D721Med (cell line): ENCODE measurements around the gene LY86.

Experiments used
- DNase-seq: peaks from one replicate; pipeline ENCODE4 v3.0.0; 2011; ENCODE audit warnings: low spot score; ENCODE audit not compliant: insufficient read length
- FAIRE-seq: peaks from 2 replicates; lab custom pipeline; 2011; peaks lifted over from hg19 to GRCh38; lab: Jason Lieb, UNC
- TF ChIP-seq, protein P1 (sequence below): IDR thresholded peaks from 2 replicates; pipeline ENCODE4 v1.5.1; 2012; ENCODE audit warnings: mild to moderate bottlenecking, control low read depth; ENCODE audit not compliant: insufficient read depth; ENCODE audit errors: missing control alignments

The LY86 gene

DNA sequence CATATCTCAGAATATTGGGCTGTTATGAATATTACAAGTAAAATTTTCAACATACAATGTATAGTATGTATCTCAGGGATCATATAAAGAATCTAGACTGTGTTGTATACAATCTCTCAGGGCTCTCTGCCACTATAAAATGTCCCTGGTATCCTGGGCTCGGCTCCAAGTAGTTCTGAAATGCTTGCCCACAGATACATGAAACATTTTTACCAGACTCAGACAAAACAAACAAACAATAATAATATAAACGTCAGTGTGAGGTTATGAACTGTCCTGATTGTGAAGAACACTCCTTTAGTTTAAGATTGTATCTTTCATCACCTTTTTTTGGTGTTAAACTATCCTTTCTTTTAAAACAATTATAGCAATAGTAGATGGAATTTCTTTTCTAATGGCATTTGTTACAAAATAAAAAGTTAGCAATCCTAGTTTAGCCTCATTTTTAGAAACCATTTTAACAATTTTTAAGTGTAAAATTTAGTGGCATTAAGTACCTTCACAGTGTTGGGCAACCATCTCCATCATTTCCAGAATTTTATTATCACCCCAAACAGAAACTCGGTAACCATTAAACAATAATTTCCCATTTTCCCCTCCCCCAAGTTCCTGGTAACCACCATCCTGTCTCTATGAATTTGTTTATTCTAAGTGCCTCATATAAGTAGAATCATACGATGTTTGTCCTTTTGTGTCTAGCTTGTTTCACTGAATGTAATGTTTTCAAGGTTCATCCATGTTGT is 17.4 kb upstream of the LY86 start:
- no peak for FAIRE-seq
- TF ChIP-seq, protein P1, sequence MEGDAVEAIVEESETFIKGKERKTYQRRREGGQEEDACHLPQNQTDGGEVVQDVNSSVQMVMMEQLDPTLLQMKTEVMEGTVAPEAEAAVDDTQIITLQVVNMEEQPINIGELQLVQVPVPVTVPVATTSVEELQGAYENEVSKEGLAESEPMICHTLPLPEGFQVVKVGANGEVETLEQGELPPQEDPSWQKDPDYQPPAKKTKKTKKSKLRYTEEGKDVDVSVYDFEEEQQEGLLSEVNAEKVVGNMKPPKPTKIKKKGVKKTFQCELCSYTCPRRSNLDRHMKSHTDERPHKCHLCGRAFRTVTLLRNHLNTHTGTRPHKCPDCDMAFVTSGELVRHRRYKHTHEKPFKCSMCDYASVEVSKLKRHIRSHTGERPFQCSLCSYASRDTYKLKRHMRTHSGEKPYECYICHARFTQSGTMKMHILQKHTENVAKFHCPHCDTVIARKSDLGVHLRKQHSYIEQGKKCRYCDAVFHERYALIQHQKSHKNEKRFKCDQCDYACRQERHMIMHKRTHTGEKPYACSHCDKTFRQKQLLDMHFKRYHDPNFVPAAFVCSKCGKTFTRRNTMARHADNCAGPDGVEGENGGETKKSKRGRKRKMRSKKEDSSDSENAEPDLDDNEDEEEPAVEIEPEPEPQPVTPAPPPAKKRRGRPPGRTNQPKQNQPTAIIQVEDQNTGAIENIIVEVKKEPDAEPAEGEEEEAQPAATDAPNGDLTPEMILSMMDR: no peak
- no peak for DNase-seq

DNA sequence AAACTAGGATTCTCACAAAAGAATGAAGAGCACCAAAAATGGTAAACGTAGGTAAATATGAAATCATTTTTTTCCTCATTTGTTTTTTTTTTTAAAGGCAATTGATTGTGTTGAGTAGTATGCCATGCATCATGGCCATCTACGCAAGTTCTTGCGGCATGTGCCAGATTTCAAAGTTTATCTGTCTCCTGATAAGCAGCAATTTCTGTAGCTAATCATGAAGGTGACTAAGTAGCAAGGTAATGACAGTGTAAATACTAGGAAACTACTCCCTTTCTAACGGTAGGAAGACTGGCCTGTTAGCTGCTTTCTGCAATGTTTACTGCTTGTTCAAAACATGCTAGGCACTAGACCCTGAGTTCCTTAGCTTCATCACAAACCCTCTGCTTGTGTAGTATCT is 13.4 kb upstream of the LY86 start:
- DNase-seq (no peak), FAIRE-seq (no peak)
- TF ChIP-seq, protein P1: no peak

DNA sequence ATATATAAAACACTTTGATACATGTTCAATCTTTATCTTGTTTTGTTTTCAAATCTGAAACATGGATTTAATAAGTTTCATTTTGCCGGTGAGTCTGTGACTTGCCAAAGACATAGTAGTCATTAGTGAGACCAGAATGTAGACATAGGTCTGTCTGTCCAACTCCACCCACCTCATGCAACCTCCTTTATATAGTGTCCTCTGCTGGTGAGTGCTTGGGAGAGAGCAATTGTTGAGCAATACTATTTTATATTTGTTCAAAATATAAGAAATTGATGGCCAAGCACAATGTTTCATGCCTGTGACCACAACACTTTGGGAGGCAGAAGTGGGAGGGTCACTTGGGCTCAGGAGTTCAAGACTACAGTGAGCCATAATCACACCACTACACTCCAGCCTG is 10.8 kb upstream of the LY86 start:
- DNase-seq (no peak), FAIRE-seq (no peak)
- TF ChIP-seq, protein P1: no peak

DNA sequence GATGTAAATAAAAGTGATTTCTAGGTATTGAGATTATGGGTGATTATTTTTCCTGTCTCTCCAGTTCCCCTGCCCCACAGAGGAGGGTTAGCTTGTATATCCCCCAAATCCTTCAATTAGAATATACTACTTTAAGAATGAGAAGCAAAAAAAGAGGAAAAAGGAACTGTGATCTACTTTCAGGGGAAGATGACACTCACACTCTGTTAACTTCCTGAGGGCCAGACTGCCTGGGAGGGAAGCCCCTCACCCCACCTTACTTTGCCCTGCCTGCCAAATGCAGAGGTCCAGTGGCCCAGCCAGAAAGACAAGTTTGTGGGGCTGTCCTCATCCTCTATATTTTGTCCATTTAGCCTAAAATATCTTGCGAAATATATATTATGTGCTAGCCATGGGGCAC is 9.2 kb upstream of the LY86 start:
- DNase-seq (no peak), FAIRE-seq (no peak)
- TF ChIP-seq, protein P1: no peak

DNA sequence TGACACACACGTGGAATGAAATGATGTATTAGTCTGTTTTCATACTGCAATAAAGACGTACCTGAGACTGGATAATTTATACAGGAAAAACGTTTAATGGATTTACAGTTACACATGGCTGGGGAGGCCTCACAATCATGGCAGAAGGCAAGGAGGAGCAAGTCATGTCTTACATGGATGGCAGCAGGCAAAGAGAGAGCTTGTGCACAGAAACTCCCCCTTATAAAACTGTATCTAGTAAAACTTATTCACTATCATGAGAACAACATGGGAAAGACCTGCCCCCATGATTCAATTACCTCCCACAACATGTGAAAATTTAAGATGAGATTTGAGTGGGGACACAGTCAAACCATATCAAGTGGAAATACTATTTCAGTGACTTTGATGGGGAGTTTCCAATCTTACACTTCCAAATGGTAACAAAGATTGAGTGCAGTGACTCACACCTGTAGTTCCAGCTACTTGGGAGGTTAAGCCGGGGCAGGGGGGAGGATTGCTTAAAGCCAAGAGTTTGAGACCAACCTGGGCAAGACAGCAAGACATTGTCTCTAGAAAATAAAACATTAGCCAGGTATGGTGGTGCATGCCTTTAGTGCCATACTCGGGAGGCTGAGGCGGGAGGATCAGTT is 8.2 kb upstream of the LY86 start:
- TF ChIP-seq, protein P1: no peak
- no peak for DNase-seq
- no peak for FAIRE-seq

DNA sequence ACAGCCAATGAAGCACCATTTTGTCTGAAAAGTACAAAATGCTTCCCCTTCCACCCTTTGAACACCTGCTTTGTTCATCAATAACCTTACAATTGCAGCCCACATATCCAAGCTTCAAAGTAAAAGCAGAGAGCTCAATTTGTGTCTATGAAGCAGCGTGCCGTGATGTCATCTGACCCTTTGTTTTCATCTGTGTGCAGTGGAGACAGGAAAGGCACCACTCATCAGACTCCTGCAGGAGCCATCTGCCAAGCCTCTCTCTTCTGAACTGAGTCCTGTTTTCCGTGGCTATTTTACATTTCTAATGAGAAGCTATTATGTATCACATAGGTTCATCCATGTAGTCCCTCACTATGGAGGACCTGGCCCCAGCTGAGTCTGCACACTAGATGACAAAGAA is 7.5 kb upstream of the LY86 start:
- FAIRE-seq: no peak
- TF ChIP-seq, protein P1: no peak
- no peak for DNase-seq

DNA sequence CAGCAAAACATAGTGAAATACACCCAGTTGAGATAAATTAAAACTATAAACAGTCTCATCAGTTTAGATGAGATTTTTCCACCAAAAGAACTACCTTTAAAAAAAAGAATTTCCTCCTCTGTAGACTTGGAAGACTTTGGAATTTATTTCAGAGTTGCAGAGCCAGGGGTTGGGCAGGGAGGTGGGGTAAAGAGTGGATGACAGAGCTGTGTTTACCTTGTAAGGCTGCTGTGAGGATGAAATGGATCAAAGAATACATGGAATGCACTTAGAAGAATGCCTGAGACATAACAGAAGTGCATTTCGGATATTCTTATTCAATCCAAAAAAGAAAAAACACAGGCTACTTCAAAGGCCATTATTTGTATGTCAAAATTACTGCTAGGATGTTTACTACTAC is 6.4 kb upstream of the LY86 start:
- FAIRE-seq: no peak
- TF ChIP-seq, protein P1: no peak
- DNase-seq: no peak
